ENCODE measurements around the gene RNF180.

The RNF180 gene

GRCh38 chr5:64140018-64140417 lies 25.6 kb upstream of the RNF180 start:
- H3K9me3 ChIP-seq (ENCODE audit: insufficient read depth, low read depth, low read length) = no peaks in the 10 kb centered on the region
- H3F3A ChIP-seq (ENCODE audit: low read depth) = no peaks in the 10 kb centered on the region
- TF ChIP-seq CTCF (conservative IDR thresholded peaks at IDR 0.05; ENCODE audit: low read length) (no peak), EZH2phosphoT487 (IDR thresholded peaks at IDR 0.05; ENCODE audit: borderline replicate concordance) (no peak)
- H3K36me3 ChIP-seq (ENCODE audit: insufficient read depth, low read length) = no peaks in the 10 kb centered on the region
- H3K9me2 ChIP-seq (replicated peaks; ENCODE audit: low read depth, low read length) = no peaks in the 10 kb centered on the region
- no peak overlapping the region for H3K4me2 ChIP-seq (ENCODE audit: low read depth, low read length, poor library complexity, severe bottlenecking)
- no peak overlapping the region for H3K4me3 ChIP-seq (ENCODE audit: low read length, poor library complexity, severe bottlenecking)
- no peaks in the 10 kb centered on the region for H3K27me3 ChIP-seq (ENCODE audit: insufficient read depth, low read length, poor library complexity, severe bottlenecking)
- H3K79me2 ChIP-seq (ENCODE audit: insufficient read depth, low read length) = no peaks in the 10 kb centered on the region
- no peak overlapping the region for H3K9ac ChIP-seq (ENCODE audit: low read depth, low read length, poor library complexity, severe bottlenecking)
- H3K4me1 ChIP-seq (ENCODE audit: insufficient read depth, low read length, poor library complexity, severe bottlenecking) = no peaks in the 10 kb centered on the region
- no peaks in the 10 kb centered on the region for H4K20me1 ChIP-seq (ENCODE audit: insufficient read depth, low read length, poor library complexity, severe bottlenecking)
- no peak overlapping the region for H2AFZ ChIP-seq (ENCODE audit: low read length)

- Histone ChIP-seq H3F3A (ENCODE audit: low read depth) (no peaks in the 10 kb centered on the region), H3K4me3 (ENCODE audit: low read length, poor library complexity, severe bottlenecking) (no peak overlapping the region)
These were observed 21.0 kb upstream of the RNF180 start for GRCh38 chr5:64144425-64145215.

GRCh38 chr5:64145216-64145895 lies 20.3 kb upstream of the RNF180 start:
- Histone ChIP-seq H3K9me2 (replicated peaks; ENCODE audit: low read depth, low read length) (no peaks in the 10 kb centered on the region), H4K20me1 (ENCODE audit: insufficient read depth, low read length, poor library complexity, severe bottlenecking) (no peaks in the 10 kb centered on the region)
- TF ChIP-seq CTCF (conservative IDR thresholded peaks at IDR 0.05; ENCODE audit: low read length) = no peak
- no peak for TF ChIP-seq EZH2phosphoT487 (IDR thresholded peaks at IDR 0.05; ENCODE audit: borderline replicate concordance)

More at GRCh38 chr5:64144425-64145215, 21.0 kb upstream of the RNF180 start:
- no peak overlapping the region for H3K9ac ChIP-seq (ENCODE audit: low read depth, low read length, poor library complexity, severe bottlenecking)
- H4K20me1 ChIP-seq (ENCODE audit: insufficient read depth, low read length, poor library complexity, severe bottlenecking) = no peaks in the 10 kb centered on the region
- no peak overlapping the region for H2AFZ ChIP-seq (ENCODE audit: low read length)
- no peaks in the 10 kb centered on the region for H3K27me3 ChIP-seq (ENCODE audit: insufficient read depth, low read length, poor library complexity, severe bottlenecking)
- H3K9me2 ChIP-seq (replicated peaks; ENCODE audit: low read depth, low read length) = no peaks in the 10 kb centered on the region
- H3K4me1 ChIP-seq (ENCODE audit: insufficient read depth, low read length, poor library complexity, severe bottlenecking) = no peaks in the 10 kb centered on the region
- no peaks in the 10 kb centered on the region for H3K79me2 ChIP-seq (ENCODE audit: insufficient read depth, low read length)
- TF ChIP-seq EZH2phosphoT487 (IDR thresholded peaks at IDR 0.05; ENCODE audit: borderline replicate concordance) (no peak), CTCF (conservative IDR thresholded peaks at IDR 0.05; ENCODE audit: low read length) (no peak)
- no peak overlapping the region for H3K4me2 ChIP-seq (ENCODE audit: low read depth, low read length, poor library complexity, severe bottlenecking)
- H3K36me3 ChIP-seq (ENCODE audit: insufficient read depth, low read length) = no peaks in the 10 kb centered on the region
- H3K9me3 ChIP-seq (ENCODE audit: insufficient read depth, low read depth, low read length) = no peaks in the 10 kb centered on the region

More at GRCh38 chr5:64145216-64145895, 20.3 kb upstream of the RNF180 start:
- no peak overlapping the region for H3K4me2 ChIP-seq (ENCODE audit: low read depth, low read length, poor library complexity, severe bottlenecking)
- H3K4me3 ChIP-seq (ENCODE audit: low read length, poor library complexity, severe bottlenecking) = no peak overlapping the region
- no peak overlapping the region for H3K9ac ChIP-seq (ENCODE audit: low read depth, low read length, poor library complexity, severe bottlenecking)
- H3F3A ChIP-seq (ENCODE audit: low read depth) = no peaks in the 10 kb centered on the region
- H3K79me2 ChIP-seq (ENCODE audit: insufficient read depth, low read length) = no peaks in the 10 kb centered on the region
- H3K36me3 ChIP-seq (ENCODE audit: insufficient read depth, low read length) = no peaks in the 10 kb centered on the region
- H3K27me3 ChIP-seq (ENCODE audit: insufficient read depth, low read length, poor library complexity, severe bottlenecking) = no peaks in the 10 kb centered on the region
- no peak overlapping the region for H2AFZ ChIP-seq (ENCODE audit: low read length)
- no peaks in the 10 kb centered on the region for H3K4me1 ChIP-seq (ENCODE audit: insufficient read depth, low read length, poor library complexity, severe bottlenecking)
- H3K9me3 ChIP-seq (ENCODE audit: insufficient read depth, low read depth, low read length) = no peaks in the 10 kb centered on the region

Data from Loucy (cell line).